ENCODE measurements around the gene BHMT2. TPM values are rescaled to one million over a fixed set of nuclear protein-coding genes. Genes with fewer than 3 reads are reported as not detected.

Gene BHMT2
- polyA plus RNA-seq, 1 of the 3 experiments (the other 2 are of a cell fraction): not detected

DNA sequence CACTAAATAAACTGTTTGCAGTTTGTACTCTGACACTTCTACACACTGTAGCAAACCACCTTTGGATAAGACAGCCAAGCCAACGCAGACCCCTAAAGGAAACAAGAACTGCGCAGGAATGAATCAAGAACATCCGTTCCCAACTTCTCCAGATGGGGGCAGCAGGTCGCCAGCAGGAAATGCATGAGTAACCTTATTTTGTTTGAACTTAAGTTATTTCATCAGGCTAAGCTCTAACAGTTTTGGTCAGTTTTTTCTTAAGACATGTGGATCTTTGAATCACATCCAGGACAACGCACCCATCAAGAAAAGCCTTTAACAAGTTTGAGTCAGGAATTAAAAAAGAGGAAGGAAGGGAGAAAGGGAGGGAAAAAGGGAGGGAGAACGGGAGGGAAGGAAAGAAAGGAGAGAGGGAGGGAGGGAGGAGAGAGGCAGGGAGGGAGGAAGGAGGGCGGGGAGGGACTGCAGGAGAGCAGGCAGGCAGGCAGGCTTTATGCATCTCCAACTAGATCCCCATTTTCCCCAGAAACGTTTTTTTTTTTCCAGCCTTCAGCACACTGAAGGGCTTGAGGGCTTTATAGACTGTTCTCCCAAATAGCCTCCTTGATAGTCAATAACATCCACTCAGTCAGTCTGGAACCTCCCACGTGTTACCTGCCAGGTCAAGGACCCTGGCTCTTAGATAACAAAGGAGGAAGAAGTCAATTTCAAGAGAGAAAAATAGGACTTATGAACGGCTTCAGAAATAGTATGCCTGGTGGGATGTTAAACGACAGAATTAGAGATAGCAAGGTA, 64.3 kb downstream of the BHMT2 start:
- DNase-seq: peak; percentile 69
- Histone ChIP-seq H3K9ac (peak overlapping the region; percentile 48; the same call in 1 of the 2 replicates), H3K4me3 (ENCODE audit: low read depth in 2 of 2, low read length in 1 of 2) (peak overlapping the region; percentile 43 to 59), H3K4me1 (ENCODE audit: control insufficient read depth in 1 of 2, insufficient read depth in 2 of 2, low read depth in 1 of 2, low read length in 1 of 2) (peaks cover 0 to 12% of the 10 kb centered on the region in 2 experiments; a peak in 2 of 4 replicates), H3K4me2 (peak overlapping the region; percentile 84), H3K27ac (ENCODE audit: low read depth in 2 of 2, low read length in 1 of 2) (peak overlapping the region; percentile 74 to 82), H2AFZ (ENCODE audit: low read depth) (peak overlapping the region; percentile 78), H3F3A (replicated peaks; ENCODE audit: insufficient read depth) (peaks cover 8% of the 10 kb centered on the region), H3K36me3 (replicated peaks in 1 of 2; ENCODE audit: control insufficient read depth in 1 of 2, insufficient read depth in 2 of 2, low read length in 1 of 2) (no peaks in the 10 kb centered on the region), H3K27me3 (ENCODE audit: insufficient read depth) (no peaks in the 10 kb centered on the region), H3K9me3 (no peaks in the 10 kb centered on the region), H3K9me2 (no peaks in the 10 kb centered on the region), H3K79me2 (ENCODE audit: insufficient read depth) (no peaks in the 10 kb centered on the region), H4K20me1 (ENCODE audit: insufficient read depth) (no peaks in the 10 kb centered on the region)
- TF ChIP-seq SMC3 (IDR thresholded peaks at IDR 0.05; ENCODE audit: low read depth, low read length) (peak; percentile 78), GABPA (IDR thresholded peaks at IDR 0.05; ENCODE audit: low read depth) (peak; percentile 10; the same call in 1 of the 2 replicates), TAF1 (IDR thresholded peaks at IDR 0.05; ENCODE audit: borderline replicate concordance, low read depth, low read length) (no peak), RXRA (IDR thresholded peaks at IDR 0.05; ENCODE audit: borderline replicate concordance, low read depth) (no peak), NRF1 (IDR thresholded peaks at IDR 0.05; ENCODE audit: low read depth, low read length) (0 out of 2 replicates have a peak, but pooled peaks have one; percentile 12), MXI1 (IDR thresholded peaks at IDR 0.05; ENCODE audit: low read depth, low read length) (0 out of 2 replicates have a peak, but pooled peaks have one; percentile 42), CHD2 (IDR thresholded peaks at IDR 0.05; ENCODE audit: low read length, partially characterized antibody) (peak; percentile 31), FOSL2 (IDR thresholded peaks at IDR 0.05; ENCODE audit: borderline replicate concordance, low read depth) (no peak; the same call in 1 of the 2 replicates), RCOR1 (IDR thresholded peaks at IDR 0.05; ENCODE audit: low read length) (0 out of 2 replicates have a peak, but pooled peaks have one; percentile 8), RAD21 (IDR thresholded peaks at IDR 0.05; ENCODE audit: low read length) (peak; percentile 81)
- TF ChIP-seq, protein P1, sequence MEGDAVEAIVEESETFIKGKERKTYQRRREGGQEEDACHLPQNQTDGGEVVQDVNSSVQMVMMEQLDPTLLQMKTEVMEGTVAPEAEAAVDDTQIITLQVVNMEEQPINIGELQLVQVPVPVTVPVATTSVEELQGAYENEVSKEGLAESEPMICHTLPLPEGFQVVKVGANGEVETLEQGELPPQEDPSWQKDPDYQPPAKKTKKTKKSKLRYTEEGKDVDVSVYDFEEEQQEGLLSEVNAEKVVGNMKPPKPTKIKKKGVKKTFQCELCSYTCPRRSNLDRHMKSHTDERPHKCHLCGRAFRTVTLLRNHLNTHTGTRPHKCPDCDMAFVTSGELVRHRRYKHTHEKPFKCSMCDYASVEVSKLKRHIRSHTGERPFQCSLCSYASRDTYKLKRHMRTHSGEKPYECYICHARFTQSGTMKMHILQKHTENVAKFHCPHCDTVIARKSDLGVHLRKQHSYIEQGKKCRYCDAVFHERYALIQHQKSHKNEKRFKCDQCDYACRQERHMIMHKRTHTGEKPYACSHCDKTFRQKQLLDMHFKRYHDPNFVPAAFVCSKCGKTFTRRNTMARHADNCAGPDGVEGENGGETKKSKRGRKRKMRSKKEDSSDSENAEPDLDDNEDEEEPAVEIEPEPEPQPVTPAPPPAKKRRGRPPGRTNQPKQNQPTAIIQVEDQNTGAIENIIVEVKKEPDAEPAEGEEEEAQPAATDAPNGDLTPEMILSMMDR (IDR thresholded peaks at IDR 0.05): peak; percentile 81
- WGBS (ENCODE audit: low lambda C conversion rate): 10% methylated on average over 11 of the region's 11 CpGs
- ChIA-PET CTCF (interaction anchor here (0.6 to 8.8 kb wide), 75 partner anchors 8 to 950 kb away, joined by 3 to 585 read pairs (median 5); partner anchors contain the start of genes ARSB, BHMT2, HOMER1 and JMY), POLR2A (interaction anchor here (1.3 to 1.6 kb wide), 2 partner anchors 109 to 149 kb away, joined by 3 to 9 read pairs; partner anchors contain the start of gene ARSB)

DNA sequence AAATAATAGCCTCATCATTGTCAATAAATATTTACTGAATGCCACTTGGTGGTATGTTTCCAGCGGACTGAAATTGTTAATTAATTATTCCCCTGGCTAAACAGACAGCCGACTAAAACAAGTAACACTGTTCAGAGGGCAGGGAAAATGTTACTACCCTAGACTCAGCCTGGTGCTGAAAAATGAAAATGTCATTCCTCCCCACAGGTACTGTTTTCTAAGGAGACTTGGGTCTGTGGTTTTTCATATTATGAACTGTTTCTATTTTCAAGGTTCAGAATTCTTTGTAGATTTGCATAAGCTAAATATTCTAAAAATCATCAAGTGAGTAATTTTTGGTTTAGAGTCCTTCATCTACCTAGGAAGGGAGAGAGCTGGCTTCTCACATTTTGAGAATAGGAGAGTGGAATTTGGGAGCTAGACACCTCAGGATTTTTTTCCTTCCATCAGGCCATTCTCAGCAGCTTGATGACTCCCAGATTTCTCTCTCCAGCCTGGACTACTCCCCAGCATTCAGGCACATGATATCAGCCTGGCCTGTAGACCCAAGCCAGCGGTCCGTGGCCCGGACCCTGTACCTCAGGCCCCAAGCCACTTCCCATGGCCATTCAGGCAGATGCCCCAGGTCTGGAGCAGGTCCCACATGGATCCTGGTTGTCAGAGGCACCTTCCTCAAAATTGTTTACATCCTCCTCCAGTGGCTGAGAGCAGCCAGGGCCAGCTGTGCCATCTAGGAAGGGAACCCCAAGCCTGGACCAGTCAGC, 66.4 kb downstream of the BHMT2 start:
- H3K36me3 ChIP-seq (replicated peaks in 1 of 2; ENCODE audit: control insufficient read depth in 1 of 2, insufficient read depth in 2 of 2, low read length in 1 of 2): no peaks in the 10 kb centered on the region
- ChIA-PET CTCF (interaction anchor here (0.7 to 8.8 kb wide), 5 partner anchors 8 to 328 kb away, joined by 3 to 585 read pairs (median 8); no protein-coding TSS in a partner anchor), POLR2A (no interaction called here)
- H3K27me3 ChIP-seq (ENCODE audit: insufficient read depth): no peaks in the 10 kb centered on the region
- 94% methylated on average over 5 of the region's 5 CpGs for WGBS (ENCODE audit: low lambda C conversion rate)
- H3K4me1 ChIP-seq (ENCODE audit: control insufficient read depth in 1 of 2, insufficient read depth in 2 of 2, low read depth in 1 of 2, low read length in 1 of 2): peaks cover 0 to 9% of the 10 kb centered on the region in 2 experiments; a peak in 2 of 4 replicates
- H3F3A ChIP-seq (replicated peaks; ENCODE audit: insufficient read depth): peaks cover 8% of the 10 kb centered on the region
- no peaks in the 10 kb centered on the region for H3K79me2 ChIP-seq (ENCODE audit: insufficient read depth)
- no peak overlapping the region for H3K4me2 ChIP-seq
- no peak overlapping the region for H3K27ac ChIP-seq (ENCODE audit: low read depth in 2 of 2, low read length in 1 of 2)
- no peak overlapping the region for H3K9ac ChIP-seq
- no peaks in the 10 kb centered on the region for H3K9me2 ChIP-seq
- H3K4me3 ChIP-seq (ENCODE audit: low read depth in 2 of 2, low read length in 1 of 2): no peak overlapping the region
- TF ChIP-seq, protein P2, sequence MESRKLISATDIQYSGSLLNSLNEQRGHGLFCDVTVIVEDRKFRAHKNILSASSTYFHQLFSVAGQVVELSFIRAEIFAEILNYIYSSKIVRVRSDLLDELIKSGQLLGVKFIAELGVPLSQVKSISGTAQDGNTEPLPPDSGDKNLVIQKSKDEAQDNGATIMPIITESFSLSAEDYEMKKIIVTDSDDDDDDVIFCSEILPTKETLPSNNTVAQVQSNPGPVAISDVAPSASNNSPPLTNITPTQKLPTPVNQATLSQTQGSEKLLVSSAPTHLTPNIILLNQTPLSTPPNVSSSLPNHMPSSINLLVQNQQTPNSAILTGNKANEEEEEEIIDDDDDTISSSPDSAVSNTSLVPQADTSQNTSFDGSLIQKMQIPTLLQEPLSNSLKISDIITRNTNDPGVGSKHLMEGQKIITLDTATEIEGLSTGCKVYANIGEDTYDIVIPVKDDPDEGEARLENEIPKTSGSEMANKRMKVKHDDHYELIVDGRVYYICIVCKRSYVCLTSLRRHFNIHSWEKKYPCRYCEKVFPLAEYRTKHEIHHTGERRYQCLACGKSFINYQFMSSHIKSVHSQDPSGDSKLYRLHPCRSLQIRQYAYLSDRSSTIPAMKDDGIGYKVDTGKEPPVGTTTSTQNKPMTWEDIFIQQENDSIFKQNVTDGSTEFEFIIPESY (IDR thresholded peaks at IDR 0.05; ENCODE audit: borderline replicate concordance, low read depth): no peak
- TF ChIP-seq CHD2 (IDR thresholded peaks at IDR 0.05; ENCODE audit: low read length, partially characterized antibody): no peak
- TF ChIP-seq RFX5 (IDR thresholded peaks at IDR 0.05; ENCODE audit: low read length): no peak
- no peak for TF ChIP-seq ELF1 (IDR thresholded peaks at IDR 0.05)
- no peak for TF ChIP-seq FOXJ3 (CRISPR knock-in tag; IDR thresholded peaks at IDR 0.05)
- no peak for TF ChIP-seq RXRA (IDR thresholded peaks at IDR 0.05; ENCODE audit: borderline replicate concordance, low read depth)
- no peak for TF ChIP-seq RCOR1 (IDR thresholded peaks at IDR 0.05; ENCODE audit: low read length)
- TF ChIP-seq, protein P1 (IDR thresholded peaks at IDR 0.05): no peak
- no peak overlapping the region; the same call in 1 of the 2 replicates for H2AFZ ChIP-seq (ENCODE audit: low read depth)
- H4K20me1 ChIP-seq (ENCODE audit: insufficient read depth): no peaks in the 10 kb centered on the region
- no peak for DNase-seq
- H3K9me3 ChIP-seq: no peaks in the 10 kb centered on the region

All from SK-N-SH (cell line).